Measurements from ENCODE around the gene NUMA1.

The NUMA1 gene

DNA sequence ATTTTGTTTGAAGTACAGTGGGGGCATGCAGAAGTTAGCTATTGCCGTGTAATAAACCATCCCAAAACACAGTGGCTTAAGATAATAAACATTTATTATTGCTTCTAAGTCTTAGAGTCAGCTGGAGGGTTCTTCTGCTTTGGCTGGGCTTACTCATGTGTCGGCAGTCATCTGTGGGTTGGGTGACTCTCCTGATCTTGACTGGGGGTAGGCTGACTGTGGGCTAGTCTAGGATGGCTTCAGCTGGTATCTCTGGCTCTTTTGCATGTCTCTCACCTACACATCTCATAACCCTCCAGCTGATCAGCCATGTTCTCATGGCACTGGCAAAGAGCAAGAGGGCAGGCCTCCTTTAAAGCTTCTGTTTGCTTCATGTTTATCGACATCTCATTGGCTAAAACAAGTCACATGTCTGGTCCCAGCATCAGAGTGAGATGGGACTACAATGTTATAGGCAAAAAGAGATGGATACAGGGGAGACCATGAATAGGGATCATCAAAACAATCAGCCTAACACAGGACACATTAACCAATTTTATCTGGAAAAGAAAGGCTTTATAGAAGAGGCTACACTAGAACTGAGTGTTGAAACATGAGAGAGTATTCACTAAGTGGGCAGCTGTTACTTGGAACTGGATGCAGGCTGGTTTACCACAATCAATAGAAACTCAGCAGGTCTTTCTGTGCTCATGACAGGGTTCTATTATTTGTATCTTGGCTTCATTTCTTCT lies 5.4 kb upstream of the NUMA1 start:
- Histone ChIP-seq H3K4me1 (ENCODE audit: insufficient read depth, low read length) (peaks cover 12% of the 10 kb centered on the region), H3K36me3 (ENCODE audit: insufficient read depth, low read length) (peaks cover 8% of the 10 kb centered on the region), H2AFZ (ENCODE audit: low read depth, low read length) (no peak overlapping the region), H3K4me3 (ENCODE audit: low read length) (no peak overlapping the region), H3K27me3 (ENCODE audit: insufficient read depth, low read length) (no peaks in the 10 kb centered on the region), H3K9me3 (ENCODE audit: low read length) (no peaks in the 10 kb centered on the region)

DNA sequence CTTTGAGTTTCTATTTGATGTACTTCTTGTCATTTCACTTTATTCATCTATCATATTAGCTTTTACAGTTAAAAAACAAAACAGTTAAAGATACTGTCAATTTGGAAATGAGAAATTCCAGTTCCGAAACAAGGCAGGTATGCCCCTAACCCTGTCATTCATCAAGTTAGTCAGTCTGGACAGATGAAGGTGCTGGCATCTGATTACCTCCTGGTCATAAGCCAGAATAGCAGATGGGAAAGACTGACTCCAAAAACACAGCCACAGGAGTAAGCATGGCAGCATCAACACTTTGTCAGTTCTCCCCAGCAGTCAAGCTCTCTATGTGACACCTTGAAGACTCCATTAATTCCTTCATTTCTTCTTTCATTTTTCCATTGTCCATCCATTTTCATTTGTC lies 4.6 kb upstream of the NUMA1 start:
- peaks cover 6% of the 10 kb centered on the region for H3K36me3 ChIP-seq (ENCODE audit: insufficient read depth, low read length)
- no peaks in the 10 kb centered on the region for H3K9me3 ChIP-seq (ENCODE audit: low read length)
- H3K4me3 ChIP-seq (ENCODE audit: low read length), result no peak overlapping the region
- no peak overlapping the region for H2AFZ ChIP-seq (ENCODE audit: low read depth, low read length)
- no peaks in the 10 kb centered on the region for H3K27me3 ChIP-seq (ENCODE audit: insufficient read depth, low read length)
- H3K4me1 ChIP-seq (ENCODE audit: insufficient read depth, low read length), result peaks cover 12% of the 10 kb centered on the region

GRCh38 chr11:72084076-72084475 lies 3.7 kb upstream of the NUMA1 start:
- no peak overlapping the region for H3K4me3 ChIP-seq (ENCODE audit: low read length)
- no peaks in the 10 kb centered on the region for H3K27me3 ChIP-seq (ENCODE audit: insufficient read depth, low read length)
- H3K9me3 ChIP-seq (ENCODE audit: low read length), result no peaks in the 10 kb centered on the region
- peaks cover 15% of the 10 kb centered on the region for H3K4me1 ChIP-seq (ENCODE audit: insufficient read depth, low read length)
- no peak overlapping the region for H2AFZ ChIP-seq (ENCODE audit: low read depth, low read length)
- peaks cover 3% of the 10 kb centered on the region for H3K36me3 ChIP-seq (ENCODE audit: insufficient read depth, low read length)

- Histone ChIP-seq H3K4me1 (ENCODE audit: insufficient read depth, low read length) (peaks cover 22% of the 10 kb centered on the region), H3K27me3 (ENCODE audit: insufficient read depth, low read length) (no peaks in the 10 kb centered on the region), H3K4me3 (ENCODE audit: low read length) (no peak overlapping the region), H2AFZ (ENCODE audit: low read depth, low read length) (no peak overlapping the region), H3K9me3 (ENCODE audit: low read length) (no peaks in the 10 kb centered on the region), H3K36me3 (ENCODE audit: insufficient read depth, low read length) (peaks cover 3% of the 10 kb centered on the region)
Observed at GRCh38 chr11:72083414-72083813, 3.1 kb upstream of the NUMA1 start.

- Histone ChIP-seq H3K36me3 (ENCODE audit: insufficient read depth, low read length) (no peaks in the 10 kb centered on the region), H3K4me3 (ENCODE audit: low read length) (no peak overlapping the region), H3K4me1 (ENCODE audit: insufficient read depth, low read length) (peaks cover 23% of the 10 kb centered on the region), H3K9me3 (ENCODE audit: low read length) (no peaks in the 10 kb centered on the region), H2AFZ (ENCODE audit: low read depth, low read length) (no peak overlapping the region), H3K27me3 (ENCODE audit: insufficient read depth, low read length) (no peaks in the 10 kb centered on the region)
Observed at GRCh38 chr11:72081821-72082453, 1.6 kb upstream of the NUMA1 start.

- peaks cover 21% of the 10 kb centered on the region for H3K4me1 ChIP-seq (ENCODE audit: insufficient read depth, low read length)
- H3K36me3 ChIP-seq (ENCODE audit: insufficient read depth, low read length), result no peaks in the 10 kb centered on the region
- no peaks in the 10 kb centered on the region for H3K9me3 ChIP-seq (ENCODE audit: low read length)
- peak overlapping the region; percentile 78 for H2AFZ ChIP-seq (ENCODE audit: low read depth, low read length)
- H3K4me3 ChIP-seq (ENCODE audit: low read length), result peak overlapping the region; percentile 92
- H3K27me3 ChIP-seq (ENCODE audit: insufficient read depth, low read length), result no peaks in the 10 kb centered on the region
Observed at GRCh38 chr11:72081184-72081644, 872 bp upstream of the NUMA1 start.

DNA sequence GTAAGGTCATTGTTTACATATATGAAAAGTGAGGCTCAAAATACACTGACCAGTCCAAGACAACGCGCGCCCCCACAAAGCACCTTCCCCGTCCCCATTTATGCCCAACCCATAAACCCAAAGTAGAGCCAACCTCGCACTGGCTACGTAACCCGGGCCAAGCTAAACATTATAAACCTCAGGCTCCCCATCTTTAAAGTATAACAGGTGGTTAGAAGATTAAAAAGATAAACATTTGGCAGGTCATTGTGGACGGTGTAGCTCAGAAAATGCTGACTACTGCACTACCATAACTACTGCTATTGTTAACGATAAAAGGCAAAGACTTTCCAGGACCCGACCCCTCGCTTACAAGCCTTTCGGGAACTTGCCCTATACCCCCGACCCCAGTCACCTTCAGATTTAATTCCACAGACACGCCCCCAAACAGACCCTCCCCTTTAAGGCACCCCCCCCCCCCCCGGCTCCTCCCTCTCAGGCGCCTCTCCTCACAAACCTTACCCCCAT lies 470 bp downstream of the NUMA1 start:
- Histone ChIP-seq H3K4me1 (ENCODE audit: insufficient read depth, low read length) (peaks cover 17% of the 10 kb centered on the region), H3K36me3 (ENCODE audit: insufficient read depth, low read length) (no peaks in the 10 kb centered on the region), H3K27me3 (ENCODE audit: insufficient read depth, low read length) (no peaks in the 10 kb centered on the region), H3K4me3 (ENCODE audit: low read length) (peak overlapping the region; percentile 92), H2AFZ (ENCODE audit: low read depth, low read length) (peak overlapping the region; percentile 42), H3K9me3 (ENCODE audit: low read length) (no peaks in the 10 kb centered on the region)

- no peak overlapping the region for H2AFZ ChIP-seq (ENCODE audit: low read depth, low read length)
- no peaks in the 10 kb centered on the region for H3K27me3 ChIP-seq (ENCODE audit: insufficient read depth, low read length)
- H3K9me3 ChIP-seq (ENCODE audit: low read length), result no peaks in the 10 kb centered on the region
- H3K4me3 ChIP-seq (ENCODE audit: low read length), result peak overlapping the region; percentile 92
- no peaks in the 10 kb centered on the region for H3K36me3 ChIP-seq (ENCODE audit: insufficient read depth, low read length)
- peaks cover 17% of the 10 kb centered on the region for H3K4me1 ChIP-seq (ENCODE audit: insufficient read depth, low read length)
Observed at GRCh38 chr11:72078477-72078876, 1.9 kb downstream of the NUMA1 start.

GRCh38 chr11:72075756-72076155 lies 4.6 kb downstream of the NUMA1 start:
- Histone ChIP-seq H3K27me3 (ENCODE audit: insufficient read depth, low read length) (no peaks in the 10 kb centered on the region), H3K4me3 (ENCODE audit: low read length) (no peak overlapping the region), H3K36me3 (ENCODE audit: insufficient read depth, low read length) (no peaks in the 10 kb centered on the region), H2AFZ (ENCODE audit: low read depth, low read length) (no peak overlapping the region), H3K9me3 (ENCODE audit: low read length) (no peaks in the 10 kb centered on the region), H3K4me1 (ENCODE audit: insufficient read depth, low read length) (peaks cover 22% of the 10 kb centered on the region)

GRCh38 chr11:72075109-72075508 lies 5.2 kb downstream of the NUMA1 start:
- no peaks in the 10 kb centered on the region for H3K27me3 ChIP-seq (ENCODE audit: insufficient read depth, low read length)
- H3K36me3 ChIP-seq (ENCODE audit: insufficient read depth, low read length), result no peaks in the 10 kb centered on the region
- H3K4me3 ChIP-seq (ENCODE audit: low read length), result no peak overlapping the region
- H3K4me1 ChIP-seq (ENCODE audit: insufficient read depth, low read length), result peaks cover 27% of the 10 kb centered on the region
- H3K9me3 ChIP-seq (ENCODE audit: low read length), result no peaks in the 10 kb centered on the region
- H2AFZ ChIP-seq (ENCODE audit: low read depth, low read length), result no peak overlapping the region

DNA sequence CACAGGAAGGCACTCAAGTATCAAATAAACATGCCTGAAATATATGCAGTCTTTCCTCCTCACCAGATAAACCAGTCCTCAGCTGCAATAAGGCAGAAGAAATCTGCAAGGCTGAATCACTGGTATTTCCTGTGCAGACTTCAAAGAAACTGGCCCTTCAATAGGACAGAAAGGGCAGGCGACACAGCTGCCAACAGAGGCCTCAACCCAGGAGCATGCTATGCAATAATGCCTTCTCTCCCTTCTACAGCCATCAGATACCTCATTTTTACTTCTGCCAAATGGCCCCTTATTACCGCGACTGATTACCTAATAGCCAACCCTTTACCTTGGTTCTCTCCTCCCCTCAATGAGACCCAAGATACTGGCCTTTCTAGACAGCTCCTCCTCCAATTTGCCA lies 8.0 kb downstream of the NUMA1 start:
- peaks cover 18% of the 10 kb centered on the region for H3K4me1 ChIP-seq (ENCODE audit: insufficient read depth, low read length)
- no peaks in the 10 kb centered on the region for H3K9me3 ChIP-seq (ENCODE audit: low read length)
- H3K4me3 ChIP-seq (ENCODE audit: low read length), result no peak overlapping the region
- no peaks in the 10 kb centered on the region for H3K27me3 ChIP-seq (ENCODE audit: insufficient read depth, low read length)
- H3K36me3 ChIP-seq (ENCODE audit: insufficient read depth, low read length), result peaks cover 12% of the 10 kb centered on the region
- H2AFZ ChIP-seq (ENCODE audit: low read depth, low read length), result no peak overlapping the region

DNA sequence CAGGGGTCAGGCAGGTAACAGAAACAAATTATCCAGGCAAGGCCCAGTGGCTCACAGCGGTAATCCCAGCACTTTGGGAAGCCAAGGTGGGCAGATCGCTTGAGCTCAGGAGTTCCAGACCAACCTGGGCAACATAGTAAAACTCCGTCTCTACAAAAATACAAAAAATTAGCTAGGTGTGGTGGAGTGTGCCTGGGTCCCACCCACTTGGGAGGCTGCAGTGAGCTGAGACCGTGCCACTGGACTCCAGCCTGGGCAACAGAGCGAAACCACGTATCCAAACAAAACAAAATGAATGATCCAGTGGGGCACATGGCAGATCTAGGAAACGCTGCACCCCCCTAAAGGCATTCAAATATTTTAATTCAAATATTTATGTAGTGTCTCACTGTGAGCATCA lies 9.9 kb downstream of the NUMA1 start:
- H3K4me3 ChIP-seq (ENCODE audit: low read length), result no peak overlapping the region
- H3K4me1 ChIP-seq (ENCODE audit: insufficient read depth, low read length), result peaks cover 18% of the 10 kb centered on the region
- H2AFZ ChIP-seq (ENCODE audit: low read depth, low read length), result no peak overlapping the region
- peaks cover 12% of the 10 kb centered on the region for H3K36me3 ChIP-seq (ENCODE audit: insufficient read depth, low read length)
- H3K9me3 ChIP-seq (ENCODE audit: low read length), result no peaks in the 10 kb centered on the region
- no peaks in the 10 kb centered on the region for H3K27me3 ChIP-seq (ENCODE audit: insufficient read depth, low read length)

- peaks cover 12% of the 10 kb centered on the region for H3K36me3 ChIP-seq (ENCODE audit: insufficient read depth, low read length)
- H3K27me3 ChIP-seq (ENCODE audit: insufficient read depth, low read length), result no peaks in the 10 kb centered on the region
- H3K4me3 ChIP-seq (ENCODE audit: low read length), result no peak overlapping the region
- H3K4me1 ChIP-seq (ENCODE audit: insufficient read depth, low read length), result peaks cover 18% of the 10 kb centered on the region
- no peaks in the 10 kb centered on the region for H3K9me3 ChIP-seq (ENCODE audit: low read length)
- no peak overlapping the region for H2AFZ ChIP-seq (ENCODE audit: low read depth, low read length)
Observed at GRCh38 chr11:72069787-72070251, 10.5 kb downstream of the NUMA1 start.

Measured in neuron (in vitro differentiated cells).